ENCODE measurements around the gene YES1. TPM values are rescaled to one million over a fixed set of nuclear protein-coding genes. Genes with fewer than 3 reads are reported as not detected.
A peak's percentile ranks its signal among the peaks of the same experiment; 100 is the strongest.

Gene YES1
- 100 to 1,000 TPM in 1 of 5 donors, 10 to 100 TPM in 2, 1 to 10 TPM in 2; 6.4 to 147 (median 42.4) TPM for total RNA-seq
- polyA plus RNA-seq, result 10 to 100 TPM; 12.1 to 41.7 (median 31.4) TPM
- long read RNA-seq, donor 1, full-length matches to known transcripts, result 4 of 4 reads
- long read RNA-seq, donor 1, partial matches to known transcripts, result 0 of 4 reads
- long read RNA-seq, donor 1, other reads (novel, unspliced or antisense), result 0 of 4 reads
- long read RNA-seq, donor 2, full-length matches to known transcripts, result 6 of 6 reads
- long read RNA-seq, donor 2, partial matches to known transcripts, result 0 of 6 reads
- long read RNA-seq, donor 2, other reads (novel, unspliced or antisense), result 0 of 6 reads
- long read RNA-seq, donor 3, full-length matches to known transcripts, result 2 of 2 reads
- long read RNA-seq, donor 3, partial matches to known transcripts, result 0 of 2 reads
- long read RNA-seq, donor 3, other reads (novel, unspliced or antisense), result 0 of 2 reads
- long read RNA-seq, donor 4, full-length matches to known transcripts, result 1 of 1 reads
- long read RNA-seq, donor 4, partial matches to known transcripts, result 0 of 1 reads
- long read RNA-seq, donor 4, other reads (novel, unspliced or antisense), result 0 of 1 reads
- long read RNA-seq, donor 5, full-length matches to known transcripts, result 5 of 13 reads
- long read RNA-seq, donor 5, partial matches to known transcripts, result 8 of 13 reads
- long read RNA-seq, donor 5, other reads (novel, unspliced or antisense), result 0 of 13 reads
- long read RNA-seq, donor 6, full-length matches to known transcripts, result 21 of 33 reads
- long read RNA-seq, donor 6, partial matches to known transcripts, result 12 of 33 reads
- long read RNA-seq, donor 6, other reads (novel, unspliced or antisense), result 0 of 33 reads
- long read RNA-seq, donor 7, partial matches to known transcripts, result 6 of 6 reads
- long read RNA-seq, donor 7, other reads (novel, unspliced or antisense), result 0 of 6 reads
- long read RNA-seq, donor 8, full-length matches to known transcripts, result 7 of 7 reads
- long read RNA-seq, donor 8, partial matches to known transcripts, result 0 of 7 reads
- long read RNA-seq, donor 8, other reads (novel, unspliced or antisense), result 0 of 7 reads
- long read RNA-seq, donor 9, full-length matches to known transcripts, result 6 of 17 reads
- long read RNA-seq, donor 9, partial matches to known transcripts, result 11 of 17 reads
- long read RNA-seq, donor 9, other reads (novel, unspliced or antisense), result 0 of 17 reads
- long read RNA-seq, donor 10, full-length matches to known transcripts, result 2 of 17 reads
- long read RNA-seq, donor 10, partial matches to known transcripts, result 15 of 17 reads
- long read RNA-seq, donor 10, other reads (novel, unspliced or antisense), result 0 of 17 reads

GRCh38 chr18:811892-812375 is at the start of gene YES1:
Gene YES1 (minus strand): TSS chr18:812242. CDS start chr18:756827, 55,415 bp downstream.
- WGBS, 5 donors, result 0 to 1% (median 0%) methylated on average over 27 to 59 of the region's 59 CpGs
- intact Hi-C loops (cut with DNase I; ENCODE audit: low total_unique reads), result no loop called here
- DNase-seq, result peak in 1 of 2 donors; percentile 79

GRCh38 chr18:857986-858385 is 45.9 kb upstream of the YES1 start:
- no peak for DNase-seq
- intact Hi-C loops (cut with DNase I; ENCODE audit: low total_unique reads), result loop anchor here (10.0 kb wide), 1 partner anchor 107 kb away; no protein-coding TSS in a partner anchor
- no peak for TF ChIP-seq POLR2AphosphoS5 (IDR thresholded peaks at IDR 0.05)
- no peak for TF ChIP-seq POLR2A (IDR thresholded peaks at IDR 0.05)
- TF ChIP-seq CTCF (IDR thresholded peaks at IDR 0.05), result no peak
- no peak for TF ChIP-seq EP300 (IDR thresholded peaks at IDR 0.05)
- Histone ChIP-seq H3K27ac (no peak overlapping the region), H3K9me3 (no peaks in the 10 kb centered on the region), H3K36me3 (no peaks in the 10 kb centered on the region), H3K27me3 (peaks cover 0 to 10% (median 0%) of the 10 kb centered on the region in 3 donors), H3K4me3 (no peak overlapping the region), H3K4me1 (no peaks in the 10 kb centered on the region)
- 47 to 61% (median 56%) methylated on average over 2 of the region's 2 CpGs for WGBS, 5 donors

More at GRCh38 chr18:811892-812375, at the start of gene YES1:
- Histone ChIP-seq H3K9me3 (no peaks in the 10 kb centered on the region), H3K4me1 (peaks cover 15 to 58% (median 33%) of the 10 kb centered on the region in 4 donors), H3K4me3 (peak within 1 kb of the TSS; percentile 68 to 91 (median 78)), H3K27ac (peak within 1 kb of the TSS; percentile 90 to 96 (median 95)), H3K27me3 (peaks cover 0 to 11% (median 0%) of the 10 kb centered on the region in 3 donors), H3K36me3 (no peaks in the 10 kb centered on the region)
- TF ChIP-seq EP300 (IDR thresholded peaks at IDR 0.05), result no peak
- TF ChIP-seq POLR2AphosphoS5 (IDR thresholded peaks at IDR 0.05), result peak; percentile 31 to 64 (median 42)

GRCh38 chr18:853471-853870 is 41.4 kb upstream of the YES1 start:
- Histone ChIP-seq H3K36me3 (no peaks in the 10 kb centered on the region), H3K27me3 (peaks cover 0 to 5% (median 0%) of the 10 kb centered on the region in 3 donors), H3K4me3 (no peak overlapping the region), H3K27ac (no peak overlapping the region), H3K9me3 (no peaks in the 10 kb centered on the region), H3K4me1 (peaks cover 0 to 6% (median 0%) of the 10 kb centered on the region in 4 donors)
- no peak for TF ChIP-seq POLR2A (IDR thresholded peaks at IDR 0.05)
- no peak for TF ChIP-seq POLR2AphosphoS5 (IDR thresholded peaks at IDR 0.05)
- no peak for TF ChIP-seq EP300 (IDR thresholded peaks at IDR 0.05)
- no peak for TF ChIP-seq CTCF (IDR thresholded peaks at IDR 0.05)
- intact Hi-C loops (cut with DNase I; ENCODE audit: low total_unique reads), result loop anchor here (10.0 kb wide), 1 partner anchor 111 kb away; no protein-coding TSS in a partner anchor
- 87 to 92% (median 91%) methylated on average over 5 of the region's 5 CpGs for WGBS, 5 donors
- DNase-seq, result no peak

GRCh38 chr18:850960-851359 is 38.9 kb upstream of the YES1 start:
- H3K36me3 ChIP-seq, result no peaks in the 10 kb centered on the region
- intact Hi-C loops (cut with DNase I; ENCODE audit: low total_unique reads), result loop anchor here (10.0 kb wide), 1 partner anchor 114 kb away; no protein-coding TSS in a partner anchor
- H3K27me3 ChIP-seq, result peaks cover 0 to under 1% (median 0%) of the 10 kb centered on the region in 3 donors
- no peak overlapping the region for H3K4me3 ChIP-seq
- no peak for DNase-seq
- H3K9me3 ChIP-seq, result no peaks in the 10 kb centered on the region
- peaks cover 0 to 10% (median 4%) of the 10 kb centered on the region in 4 donors for H3K4me1 ChIP-seq
- 79 to 91% (median 85%) methylated on average over 4 of the region's 4 CpGs for WGBS, 5 donors
- TF ChIP-seq EP300 (IDR thresholded peaks at IDR 0.05), result no peak
- TF ChIP-seq POLR2AphosphoS5 (IDR thresholded peaks at IDR 0.05), result no peak
- TF ChIP-seq POLR2A (IDR thresholded peaks at IDR 0.05), result no peak
- no peak for TF ChIP-seq CTCF (IDR thresholded peaks at IDR 0.05)
- no peak overlapping the region for H3K27ac ChIP-seq
